ENCODE data around the gene ITM2C.

The ITM2C gene

GRCh38 chr2:230893841-230894781 lies 29.4 kb downstream of the ITM2C start:
- no peak for DNase-seq

DNA sequence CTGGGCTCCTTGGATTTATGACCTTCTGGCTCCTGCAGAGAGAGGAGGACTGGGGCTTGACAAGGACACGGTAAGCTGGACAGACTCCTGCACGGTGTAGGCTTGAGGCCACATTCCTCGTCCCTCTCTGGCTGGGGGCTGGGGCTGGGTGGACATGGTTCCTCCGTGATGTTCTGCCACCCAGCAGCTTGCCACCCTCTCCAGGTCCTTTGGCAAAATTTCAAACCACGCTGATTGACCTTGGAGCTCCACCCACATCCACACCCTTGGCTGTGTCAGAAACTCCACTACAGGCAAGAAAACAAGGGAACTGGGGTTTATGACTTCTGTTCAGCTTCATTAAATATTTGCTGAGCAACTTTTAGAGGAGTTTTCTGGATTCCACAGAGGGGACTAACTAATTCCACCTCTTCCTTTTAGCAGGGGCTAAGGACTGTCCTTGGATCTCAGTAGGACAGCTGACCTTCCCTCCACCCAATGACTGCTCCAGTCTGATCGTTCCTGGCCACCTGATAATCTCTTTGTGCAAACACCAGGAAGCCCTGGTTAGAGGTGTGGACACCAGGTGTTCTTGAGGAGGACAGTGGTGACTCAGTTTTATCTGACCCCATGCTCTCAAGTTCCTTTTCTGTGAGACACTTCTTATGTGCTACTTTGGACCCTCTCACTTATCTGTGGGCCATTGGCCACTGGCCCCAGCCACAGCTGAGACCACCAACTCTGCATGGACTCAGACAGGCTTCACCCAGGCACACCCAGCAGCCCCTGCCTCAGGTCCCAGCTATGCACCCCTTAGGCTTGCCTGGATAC lies 31.0 kb downstream of the ITM2C start:
- no peak for DNase-seq

DNA sequence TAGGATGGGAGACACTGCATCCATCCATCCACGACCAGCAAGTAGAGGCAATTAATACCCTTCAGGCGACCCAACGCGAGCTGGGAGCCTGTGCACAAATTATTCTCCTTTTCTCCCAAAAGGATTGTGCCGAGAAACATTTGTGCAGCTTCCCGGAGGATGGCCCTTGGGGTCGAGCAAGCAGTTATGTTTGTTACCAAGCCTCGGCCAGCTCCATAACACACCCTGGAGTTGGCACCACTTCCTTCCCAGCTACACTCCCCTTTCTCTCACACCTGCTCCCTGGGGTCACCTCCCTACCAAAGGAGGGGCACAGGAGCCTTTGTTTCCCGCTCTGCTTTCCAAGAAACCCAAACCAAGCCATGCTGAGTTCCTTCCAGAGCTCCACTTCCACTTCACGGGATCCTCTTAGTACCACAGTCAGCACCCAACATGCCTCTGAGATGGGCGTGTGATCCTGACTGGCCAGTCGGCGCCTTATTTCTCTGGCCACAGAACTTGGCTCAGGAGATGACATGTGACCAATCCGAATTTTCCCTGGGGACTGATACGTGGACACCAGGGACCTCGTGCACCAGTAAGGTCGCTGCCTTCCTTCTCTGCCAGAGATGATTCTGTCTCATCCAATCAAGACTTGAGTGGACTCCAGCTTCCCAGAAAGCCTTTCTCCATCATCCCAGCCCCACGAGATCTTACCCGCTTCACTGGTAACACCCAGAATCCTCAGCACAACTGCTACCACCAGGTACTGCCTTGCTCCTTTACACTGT lies 31.8 kb downstream of the ITM2C start:
- no peak for DNase-seq

DNA sequence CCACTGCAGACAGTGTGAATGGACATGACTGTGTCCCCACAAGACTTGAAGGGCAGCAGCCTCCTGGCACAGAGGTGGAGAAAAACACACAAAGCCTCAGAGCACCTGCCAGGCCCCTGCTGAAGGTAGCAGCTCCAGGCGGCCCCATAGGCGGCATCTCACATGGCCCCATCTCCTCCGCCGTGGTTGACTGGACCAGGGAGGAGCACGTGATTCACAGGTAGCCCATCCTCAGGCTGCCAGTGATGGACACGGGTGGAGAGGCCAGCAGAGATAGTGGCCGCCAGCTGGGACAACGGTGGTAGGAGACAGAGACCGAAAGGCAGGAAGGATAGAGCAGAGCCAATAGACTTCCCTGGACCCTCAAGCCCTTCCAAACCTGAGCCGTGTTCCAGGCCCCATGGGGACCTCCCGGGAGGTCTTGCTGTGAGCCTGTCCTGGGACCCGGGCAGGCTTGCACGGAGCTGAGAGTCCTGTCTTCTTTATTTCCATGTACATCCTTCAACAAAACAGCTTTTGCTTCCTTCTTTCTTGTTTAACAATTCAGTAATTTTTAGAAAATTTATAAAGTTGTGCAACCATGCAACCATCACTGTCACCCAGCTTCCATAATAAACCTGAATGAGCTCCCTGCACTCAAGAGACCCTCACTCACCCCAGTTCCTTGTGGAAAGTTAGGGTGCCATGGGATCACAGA lies 33.4 kb downstream of the ITM2C start:
- DNase-seq, result no peak

GRCh38 chr2:230898713-230899091 lies 34.0 kb downstream of the ITM2C start:
- DNase-seq, result no peak

DNA sequence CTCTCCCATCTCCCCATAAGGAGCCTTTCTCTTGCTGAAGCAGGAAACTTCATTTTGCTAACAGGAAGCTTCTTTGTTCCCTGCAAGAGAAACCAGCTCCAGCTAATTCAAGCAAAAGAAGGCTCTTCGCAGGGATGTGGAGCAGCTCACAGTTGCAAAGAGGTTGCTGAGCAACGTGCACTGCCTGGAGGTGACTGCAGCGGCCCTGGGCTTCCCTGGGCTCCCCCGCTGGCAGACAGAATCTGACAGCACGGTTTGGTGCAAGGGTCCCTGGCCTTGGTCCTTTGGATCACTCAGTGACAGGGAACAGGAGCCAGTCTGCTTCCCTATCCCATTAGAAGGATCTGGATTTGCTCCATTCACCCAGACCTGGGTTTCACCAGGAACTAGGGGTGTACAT lies 34.5 kb downstream of the ITM2C start:
- no peak for DNase-seq

DNA sequence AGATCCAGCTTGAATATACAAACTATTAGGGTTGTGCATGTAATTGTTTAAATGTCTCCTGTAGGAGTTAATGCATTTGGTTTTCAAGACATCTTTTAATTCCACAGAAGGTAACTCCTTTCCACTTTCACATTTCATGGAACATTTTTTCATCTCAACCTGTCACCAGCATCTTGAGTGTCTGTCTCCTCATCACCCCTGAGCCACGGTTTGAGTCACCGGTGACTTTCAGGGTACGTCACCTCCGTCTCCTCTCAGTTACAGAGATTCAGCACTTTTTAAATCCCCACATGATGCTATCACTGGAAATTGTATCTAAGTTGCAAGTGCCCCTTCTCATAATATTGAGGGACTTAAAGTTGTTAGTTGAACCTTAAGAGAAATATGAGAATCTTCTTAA lies 35.0 kb downstream of the ITM2C start:
- no peak for DNase-seq

GRCh38 chr2:230900336-230900995 lies 35.7 kb downstream of the ITM2C start:
- DNase-seq, result no peak

DNA sequence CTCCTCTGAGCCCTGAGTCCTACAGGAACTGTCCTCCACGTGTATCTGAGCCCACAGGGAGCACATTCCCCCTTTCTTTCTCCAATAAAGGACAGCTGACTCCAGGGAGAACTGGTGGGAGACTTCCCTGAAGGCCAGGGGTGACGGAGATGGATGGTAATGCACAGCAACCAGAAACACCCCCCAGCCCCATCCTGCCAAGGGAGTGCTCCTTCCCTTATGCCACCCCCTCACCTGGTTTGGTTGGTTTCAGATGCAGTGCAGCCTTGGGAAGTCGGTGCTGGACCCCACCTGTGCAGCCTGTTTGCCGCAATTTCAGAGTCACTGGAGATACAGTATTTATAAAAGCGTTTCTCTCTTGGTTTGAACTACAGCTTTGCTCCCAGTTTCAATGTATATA lies 36.3 kb downstream of the ITM2C start:
- no peak for DNase-seq

- DNase-seq, result peak; percentile 69
Observed at GRCh38 chr2:230902180-230902899, 37.6 kb downstream of the ITM2C start.

GRCh38 chr2:230903231-230904150 lies 38.7 kb downstream of the ITM2C start:
- no peak for DNase-seq

DNA sequence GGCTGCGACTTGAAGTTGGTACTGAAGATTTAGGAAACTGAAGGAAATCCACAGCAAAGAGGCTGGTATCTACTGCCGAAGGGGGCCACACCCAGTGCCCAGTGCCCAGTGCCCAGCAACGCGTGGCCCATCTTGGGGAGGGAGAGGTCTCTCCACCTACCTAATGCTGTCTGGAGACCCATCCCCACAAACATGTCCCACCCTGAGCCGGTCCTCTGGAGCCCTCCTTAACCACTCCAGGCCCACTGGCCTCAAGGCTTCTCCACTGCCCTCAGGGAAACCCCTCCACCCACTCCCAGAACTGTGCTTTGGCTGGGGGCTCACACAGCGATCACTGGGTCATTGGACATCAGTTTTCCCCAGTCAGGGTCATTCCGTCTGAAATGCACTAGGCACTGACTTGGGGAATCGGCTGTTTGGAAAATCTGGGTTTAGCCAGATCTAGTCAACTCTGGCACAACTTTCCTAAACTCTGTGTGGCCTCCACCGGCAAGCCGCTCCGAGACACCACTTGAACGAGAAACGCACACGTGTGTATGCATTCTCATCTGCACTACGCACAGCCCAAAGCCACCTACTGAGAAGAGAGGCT lies 40.2 kb downstream of the ITM2C start:
- DNase-seq, result no peak

GRCh38 chr2:230905448-230906421 lies 41.0 kb downstream of the ITM2C start:
- peak; percentile 55 for DNase-seq

GRCh38 chr2:230906471-230907230 lies 41.9 kb downstream of the ITM2C start:
- DNase-seq, result no peak

DNA sequence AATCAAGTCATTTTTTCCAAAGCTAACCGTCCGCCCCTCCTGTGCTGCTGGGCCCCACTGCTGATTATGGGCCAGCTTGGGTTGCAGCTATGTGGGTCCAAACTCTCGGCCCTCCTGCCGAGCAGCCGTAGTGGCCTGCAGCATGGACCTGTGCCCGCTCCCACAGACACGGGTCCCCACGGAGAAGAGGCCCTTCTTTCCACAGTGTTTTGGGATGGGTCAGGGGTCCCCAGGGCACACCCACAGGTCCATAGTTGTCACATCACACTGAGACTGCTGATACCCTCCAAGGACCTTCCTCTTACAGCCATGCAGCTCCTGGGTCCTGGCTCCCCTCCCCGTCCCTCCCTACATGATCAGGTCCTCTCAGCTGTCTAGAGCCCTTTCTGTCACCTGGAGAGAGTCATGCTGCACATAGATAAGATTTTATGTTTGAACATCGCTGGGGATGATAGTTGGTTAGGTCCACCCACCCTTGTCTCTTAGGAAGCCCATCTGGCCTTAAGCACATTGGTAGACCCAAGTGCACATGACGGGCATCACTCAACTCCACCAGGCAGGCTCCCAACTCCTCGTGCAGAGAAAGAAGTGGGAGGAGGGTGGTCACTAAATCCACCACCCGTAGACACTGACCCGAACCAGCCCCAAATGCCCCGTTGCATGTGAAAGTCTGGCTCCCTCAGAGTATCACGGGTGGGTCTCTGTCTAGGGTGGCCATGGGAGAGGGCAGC lies 42.8 kb downstream of the ITM2C start:
- no peak for DNase-seq

DNA sequence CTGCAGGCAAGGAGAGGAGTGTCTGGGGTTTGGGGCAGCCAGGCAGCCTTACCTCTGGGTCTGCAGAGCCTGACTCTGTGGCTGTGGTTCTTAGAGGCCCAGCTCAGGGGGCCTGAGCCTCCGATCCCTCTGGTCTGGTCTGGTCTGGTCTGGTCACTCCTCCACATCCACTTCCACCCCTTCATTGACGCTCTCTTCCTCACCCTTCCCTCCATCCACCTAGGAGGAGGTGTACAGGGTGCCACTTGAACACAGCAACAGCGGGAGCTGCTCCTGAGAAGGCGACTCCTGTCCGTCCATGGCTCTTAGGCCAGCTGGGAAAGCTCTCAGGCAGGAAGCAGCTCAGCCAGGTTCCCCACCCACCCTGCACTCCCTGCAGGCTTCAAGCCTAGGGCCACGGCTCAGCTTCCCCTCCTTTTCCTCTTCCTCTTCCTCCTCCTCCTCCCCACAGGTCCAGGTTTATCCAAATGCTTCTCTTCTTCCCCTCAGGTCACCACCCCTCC lies 43.4 kb downstream of the ITM2C start:
- no peak for DNase-seq
